Heart left ventricle (tissue), 16 donors: Measurements from ENCODE around the gene PRRX1. TPM values are rescaled to one million over a fixed set of nuclear protein-coding genes. Genes with fewer than 3 reads are reported as not detected.

Experiments
- ATAC-seq, 4 donors: fragments of 200-7000 bp; cut with Tn5 transposase; one replicate each; pipeline ENCODE4 v1.9.1; 2020 to 2022; ENCODE audit warnings: moderate library complexity in 4 of 4, mild to moderate bottlenecking in 3 of 4, moderate number of reproducible peaks in 1 of 4
- DNase-seq, 5 donors: peaks; one replicate each; pipeline ENCODE4 v3.0.0-alpha.2; 2020
- H3K27ac ChIP-seq, 12 donors: fragments of 200-600 bp; sonication (generic) in 4 of 12; one replicate each; pipeline versions ENCODE4 v1.5.0 to v1.8.0; 2016 to 2022; ENCODE audit warnings: mild to moderate bottlenecking in 2 of 12
- H3K27me3 ChIP-seq, 9 donors: fragments of 200-600 bp; sonication (generic) in 2 of 9; one replicate each; pipeline versions ENCODE4 v1.5.1 to v1.8.0; 2016 to 2022; ENCODE audit warnings: mild to moderate bottlenecking in 3 of 9
- H3K36me3 ChIP-seq, 9 donors: fragments of 200-600 bp; sonication (generic) in 2 of 9; one replicate each; pipeline versions ENCODE4 v1.5.0 to v1.8.0; 2018 to 2022; ENCODE audit warnings: mild to moderate bottlenecking in 2 of 9
- H3K4me1 ChIP-seq, 12 donors: fragments of 200-600 bp; sonication (generic) in 4 of 12; one replicate each; pipeline versions ENCODE4 v1.5.0 to v1.8.0; 2016 to 2022; ENCODE audit warnings: mild to moderate bottlenecking in 3 of 12
- H3K4me3 ChIP-seq, 12 donors: fragments of 200-600 bp; sonication (generic) in 4 of 12; one replicate each; pipeline versions ENCODE4 v1.5.0 to v1.8.0; 2017 to 2022; ENCODE audit warnings: mild to moderate bottlenecking in 9 of 12, moderate library complexity in 4 of 12
- H3K9me3 ChIP-seq, 12 donors: fragments of 200-600 bp; sonication (generic) in 4 of 12; one replicate each; pipeline versions ENCODE4 v1.5.0 to v1.8.0; 2016 to 2022; ENCODE audit warnings: mild to moderate bottlenecking in 1 of 12
- CTCF ChIP-seq, 12 donors: fragments of 200-600 bp; sonication (generic) in 4 of 12; IDR thresholded peaks; one replicate each; pipeline versions ENCODE4 v1.5.0 to v1.8.0; 2018 to 2022; ENCODE audit warnings: antibody characterized with exemption in 12 of 12, mild to moderate bottlenecking in 5 of 12
- POLR2A ChIP-seq, 2 donors: fragments of 450-650 bp; IDR thresholded peaks; one replicate each; pipeline ENCODE4 v1.6.1; 2017; ENCODE audit warnings: antibody characterized with exemption in 2 of 2, mild to moderate bottlenecking in 2 of 2, moderate library complexity in 2 of 2
- WGBS, 4 donors: extraction: QIAGEN DNeasy Blood & Tissue Kit in 2 of 4; methylation state at CpG; one replicate each; pipeline versions ENCODE4 v1.1.5 to v1.1.7; 2013 to 2018; 5-methylcytosine and 5-hydroxymethylcytosine counted together
- intact Hi-C, 10 donors: fragments of 100-400 bp; cut with DNase I; formaldehyde crosslinking; loops; one replicate each; pipeline versions ENCODE4 v1.11.1 to v1.14.2; 2022
- long read RNA-seq, 3 donors: library from polyadenylated mRNA; unstranded; transcript quantifications; one replicate each; pipeline ENCODE4 v2.0.0, GENCODE V29; 2020 to 2021
- polyA plus RNA-seq, 2 donors: library from polyadenylated mRNA; stranded (reverse); fragments of 200-250 nt; gene quantifications; one replicate each; pipeline ENCODE4 v1.2.3, GENCODE V29; 2013
- total RNA-seq, 9 donors: library from RNA; depleted of rRNA in 2 of 9; stranded (reverse); fragments of >200 nt in 2 of 9; fragmentation: NEBNext Ultra II Directional in 3 of 9; extraction: Animal tissue kit (Norgen Biotek cat#: 25700) in 3 of 9; gene quantifications; one replicate each; pipeline versions ENCODE4 v1.1.0 to v1.2.4, GENCODE V29; 2016 to 2023
- donor health status: ischemic (EF 13 %, LVEDD 7.1; RV severe dilation, severe dysfunction).
- donor health status: healthy with polysubstance abuse.
- donor health status: DM: no; HTN: yes; CAD: no.
- donor health status: DM: no; HTN: no; CAD: no.
- donor health status: ischemic (EF 25% LVEDD 6.9; RV normal size, moderate dysfunction).
- donor health status: ischemic (EF 25% LVEDD 5.7; RV mildly dilated, moderate dysfunction).
- donor health status: healthy.
- donor health status: DM: yes; HTN: yes; CAD: no.
- donor health status: ischemic (EF 35%, LVEDD 5.7; RV mildly dilated, moderate dysfunction).
- donor health status: nonischemic (EF 11% LVEDD 7.7; RV severe dilation, severe dysfunction).
- donor health status: DM: yes; HTN: yes; CAD: no.
- donor health status: PGD.
- donor health status: ischemic (EF 29% LVEDD 5.4; RV normal size, mild dysfunction).
- donor health status: nonischemic (EF 23%, LVEDD 6.1; RV moderate dilation, normal function).

PRRX1 gene
- 100 to 1,000 TPM in 1 of 9 donors, 10 to 100 TPM in 8; 25.7 to 104 (median 53.3) TPM for total RNA-seq
- polyA plus RNA-seq, result 10 to 100 TPM; 16.2 to 27.7 TPM
- long read RNA-seq, donor 1, full-length matches to known transcripts, result 11 of 20 reads
- long read RNA-seq, donor 1, partial matches to known transcripts, result 2 of 20 reads
- long read RNA-seq, donor 1, other reads (novel, unspliced or antisense), result 7 of 20 reads
- long read RNA-seq, donor 2, full-length matches to known transcripts, result 5 of 18 reads
- long read RNA-seq, donor 2, partial matches to known transcripts, result 1 of 18 reads
- long read RNA-seq, donor 2, other reads (novel, unspliced or antisense), result 12 of 18 reads
- long read RNA-seq, donor 3, full-length matches to known transcripts, result 65 of 80 reads
- long read RNA-seq, donor 3, partial matches to known transcripts, result 0 of 80 reads
- long read RNA-seq, donor 3, other reads (novel, unspliced or antisense), result 15 of 80 reads

- 1 to 2% (median 1%) methylated on average over 28 to 56 of the region's 56 CpGs for WGBS, 4 donors
- Histone ChIP-seq H3K4me3 (peak within 1 kb of the TSS; percentile 49 to 93 (median 79)), H3K27ac (peak within 1 kb of the TSS; percentile 58 to 98 (median 94)), H3K36me3 (peaks cover 0 to 3% (median 0%) of the 10 kb centered on the region in 9 donors), H3K9me3 (no peaks in the 10 kb centered on the region), H3K4me1 (peaks cover 0 to 44% (median 3%) of the 10 kb centered on the region in 12 donors), H3K27me3 (peaks cover 0 to 81% (median 4%) of the 10 kb centered on the region in 9 donors)
- TF ChIP-seq CTCF (IDR thresholded peaks at IDR 0.05), result no peak
- no peak for TF ChIP-seq POLR2A (IDR thresholded peaks at IDR 0.05)
- intact Hi-C loops, result loop anchor here in 8 of 10 donors (2.0 to 10.0 kb wide), 15 partner anchors 99 to 739 kb away; partner anchors contain the start of genes GORAB (in 6 of the 8), KIFAP3 (in 2 of the 8) and NTMT2 (in 2 of the 8)
- ATAC-seq (peak; percentile 22 to 66 (median 46)), DNase-seq (peak in 4 of 5 donors; percentile 44 to 73 (median 54))
These were observed at the start of gene PRRX1 for GRCh38 chr1:170664093-170664827. TSS of gene PRRX1 (plus strand) at chr1:170664131. CDS start at chr1:170664219, 88 bp downstream.

GRCh38 chr1:170617591-170618330 is 46.2 kb upstream of the PRRX1 start:
- no peak overlapping the region for H3K4me3 ChIP-seq
- peaks cover 0 to 27% (median 11%) of the 10 kb centered on the region in 12 donors for H3K4me1 ChIP-seq
- no peaks in the 10 kb centered on the region for H3K36me3 ChIP-seq
- peak overlapping the region in 6 of 12 donors; percentile 30 to 62 (median 44) for H3K27ac ChIP-seq
- H3K9me3 ChIP-seq, result peaks cover 0 to 8% (median 0%) of the 10 kb centered on the region in 12 donors
- 38 to 52% (median 48%) methylated on average over 7 of the region's 7 CpGs for WGBS, 4 donors
- DNase-seq (no peak), ATAC-seq (peak in 3 of 4 donors; percentile 58 to 76 (median 71))
- H3K27me3 ChIP-seq, result no peaks in the 10 kb centered on the region
- intact Hi-C loops, result no loop called here
- TF ChIP-seq CTCF (IDR thresholded peaks at IDR 0.05) (no peak), POLR2A (IDR thresholded peaks at IDR 0.05) (no peak)

- Histone ChIP-seq H3K27me3 (no peaks in the 10 kb centered on the region), H3K9me3 (peaks cover 0 to 5% (median 0%) of the 10 kb centered on the region in 12 donors), H3K4me3 (no peak overlapping the region), H3K27ac (peak overlapping the region in 6 of 12 donors; percentile 30 to 62 (median 44)), H3K4me1 (peaks cover 0 to 27% (median 11%) of the 10 kb centered on the region in 12 donors), H3K36me3 (no peaks in the 10 kb centered on the region)
- TF ChIP-seq POLR2A (IDR thresholded peaks at IDR 0.05) (no peak), CTCF (IDR thresholded peaks at IDR 0.05) (no peak)
- no peak for DNase-seq
- WGBS, 4 donors, result 82 to 89% (median 87%) methylated on average over 2 of the region's 2 CpGs
- intact Hi-C loops, result no loop called here
- ATAC-seq, result peak in 3 of 4 donors; percentile 39 to 58 (median 47)
These were observed 45.5 kb upstream of the PRRX1 start for GRCh38 chr1:170618421-170618820.
